ENCODE results near the gene NDUFS8.

Gene NDUFS8

GRCh38 chr11:68002938-68003845 is 27.3 kb upstream of the NDUFS8 start:
- DNase-seq (ENCODE audit: low read depth in 2 of 2): peak; percentile 18 to 33

- peak; percentile 73 to 82 for DNase-seq (ENCODE audit: low read depth in 2 of 2)
Observed at GRCh38 chr11:68003846-68004550, 26.5 kb upstream of the NDUFS8 start, which contains the start of gene UNC93B1. TSS of gene UNC93B1 (minus strand) at chr11:68004097. CDS start at chr11:68004043, 54 bp downstream.

DNA sequence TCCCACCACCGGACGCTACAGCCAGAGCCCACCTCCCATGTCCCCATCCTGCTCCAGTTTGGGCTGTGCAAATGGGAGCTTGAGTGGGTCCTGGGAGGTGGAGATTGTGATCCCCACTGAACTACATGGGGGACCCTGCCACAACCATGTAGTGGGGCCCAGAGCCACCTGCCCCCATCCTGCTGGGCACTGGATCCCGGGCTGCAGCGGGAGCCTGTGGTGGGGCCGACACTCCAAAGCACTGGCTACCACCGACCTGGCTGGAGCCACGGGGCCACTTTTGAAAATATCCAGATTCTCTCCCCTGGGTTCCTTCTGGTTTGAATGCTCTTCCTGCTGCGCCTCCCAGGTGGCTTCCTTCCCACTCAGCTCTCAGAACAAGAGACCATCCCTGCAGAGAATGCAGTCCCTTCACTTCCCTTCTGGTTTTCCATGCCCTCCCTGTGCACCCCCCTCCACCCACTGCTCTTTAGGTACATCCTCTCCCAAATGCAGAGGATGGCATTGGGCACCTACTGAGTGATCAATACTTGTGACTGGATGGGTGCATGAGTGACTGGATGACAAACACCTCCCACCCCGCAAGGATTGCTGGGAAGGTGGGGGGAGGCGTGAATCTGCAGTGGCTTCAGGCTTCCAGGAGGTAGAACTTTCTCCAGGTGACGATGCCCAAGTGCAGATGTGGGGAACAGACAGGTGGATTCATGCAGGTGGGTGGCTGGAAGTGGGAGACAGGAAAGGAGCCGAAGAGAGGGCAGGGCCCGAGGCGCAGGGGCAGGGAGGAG is 25.7 kb upstream of the NDUFS8 start:
- no peak for DNase-seq (ENCODE audit: low read depth in 2 of 2)

GRCh38 chr11:68006606-68007166 is 23.8 kb upstream of the NDUFS8 start:
- DNase-seq (ENCODE audit: low read depth in 2 of 2): no peak

GRCh38 chr11:68007498-68008380 is 22.7 kb upstream of the NDUFS8 start:
- no peak for DNase-seq (ENCODE audit: low read depth in 2 of 2)

DNA sequence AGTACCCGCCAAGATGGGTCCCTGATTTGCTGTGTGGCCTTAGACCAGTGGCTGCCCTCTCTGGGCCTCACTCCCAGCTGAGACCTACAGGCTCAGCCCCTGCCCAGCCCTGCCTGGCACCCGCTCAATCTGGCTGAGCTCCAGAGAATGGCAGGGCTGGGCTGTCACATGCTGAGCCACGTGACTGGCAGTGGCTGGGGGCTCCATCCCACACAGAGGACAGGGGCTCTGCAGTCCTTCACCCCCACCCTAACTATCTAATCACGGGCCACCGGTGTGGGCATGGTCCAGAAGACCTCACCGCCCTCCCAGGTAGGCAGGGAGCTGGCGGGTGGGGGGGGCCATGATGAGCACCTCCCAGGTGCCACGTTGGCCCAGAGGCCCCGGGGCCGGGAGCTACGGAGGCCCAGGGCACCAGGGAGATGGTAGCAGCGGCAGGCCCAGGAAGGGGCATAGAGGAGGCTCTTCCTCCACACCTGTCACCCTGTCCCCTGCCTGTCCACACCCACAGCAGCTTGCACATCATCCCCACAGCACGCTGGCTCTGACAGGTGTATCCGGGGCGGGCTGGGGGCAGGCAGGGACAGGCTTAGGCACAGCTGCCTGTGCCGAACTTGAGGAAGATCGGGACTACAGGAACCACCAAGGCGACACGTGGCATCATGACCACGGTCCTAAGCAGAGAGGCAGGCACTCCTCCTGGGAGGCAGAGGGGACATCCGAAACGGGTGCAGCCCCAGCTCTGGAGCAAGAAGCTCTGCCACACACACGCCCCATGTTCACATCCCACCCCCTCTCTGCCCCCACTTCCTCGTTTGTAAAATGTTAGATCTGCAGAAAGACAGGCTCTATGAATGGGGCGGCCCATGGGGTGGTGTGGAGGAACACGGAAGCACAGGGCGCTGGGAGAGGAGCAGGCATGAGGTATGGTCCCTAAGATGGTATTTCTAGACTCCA is 21.8 kb upstream of the NDUFS8 start:
- DNase-seq (ENCODE audit: low read depth in 2 of 2): no peak

DNA sequence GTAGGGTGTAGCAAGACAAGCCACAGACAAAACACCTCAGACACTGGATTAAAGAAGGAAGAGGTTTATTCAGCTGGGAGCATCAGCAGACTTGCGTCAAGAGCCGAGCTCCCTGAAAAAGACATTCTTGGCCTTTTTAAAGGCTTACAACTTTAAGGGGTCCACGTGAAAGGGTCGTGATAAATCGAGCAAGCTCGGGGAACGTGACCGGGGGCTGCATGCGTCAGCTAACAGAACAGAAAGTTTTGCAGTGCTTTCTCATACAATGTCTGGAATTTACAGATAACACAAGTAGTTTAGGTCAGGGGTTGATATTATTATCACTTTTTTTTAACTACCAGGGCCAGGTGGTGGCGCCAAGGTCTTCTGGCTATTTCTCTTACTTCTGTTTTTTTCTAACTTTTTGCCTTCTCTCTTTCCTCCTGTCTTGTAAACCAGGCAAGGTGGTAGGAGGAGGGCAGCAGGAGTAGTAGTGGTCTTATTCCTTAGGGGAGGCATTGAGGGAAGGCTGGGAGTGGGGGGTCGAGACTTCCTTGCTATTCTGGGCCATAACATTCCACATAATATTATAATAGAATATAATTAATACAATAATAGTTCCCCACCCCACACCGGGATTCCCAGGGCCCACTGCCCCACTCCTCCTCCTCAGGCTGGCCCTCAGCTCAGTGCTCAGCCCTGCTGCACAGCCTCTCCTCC is 20.9 kb upstream of the NDUFS8 start:
- no peak for DNase-seq (ENCODE audit: low read depth in 2 of 2)

DNA sequence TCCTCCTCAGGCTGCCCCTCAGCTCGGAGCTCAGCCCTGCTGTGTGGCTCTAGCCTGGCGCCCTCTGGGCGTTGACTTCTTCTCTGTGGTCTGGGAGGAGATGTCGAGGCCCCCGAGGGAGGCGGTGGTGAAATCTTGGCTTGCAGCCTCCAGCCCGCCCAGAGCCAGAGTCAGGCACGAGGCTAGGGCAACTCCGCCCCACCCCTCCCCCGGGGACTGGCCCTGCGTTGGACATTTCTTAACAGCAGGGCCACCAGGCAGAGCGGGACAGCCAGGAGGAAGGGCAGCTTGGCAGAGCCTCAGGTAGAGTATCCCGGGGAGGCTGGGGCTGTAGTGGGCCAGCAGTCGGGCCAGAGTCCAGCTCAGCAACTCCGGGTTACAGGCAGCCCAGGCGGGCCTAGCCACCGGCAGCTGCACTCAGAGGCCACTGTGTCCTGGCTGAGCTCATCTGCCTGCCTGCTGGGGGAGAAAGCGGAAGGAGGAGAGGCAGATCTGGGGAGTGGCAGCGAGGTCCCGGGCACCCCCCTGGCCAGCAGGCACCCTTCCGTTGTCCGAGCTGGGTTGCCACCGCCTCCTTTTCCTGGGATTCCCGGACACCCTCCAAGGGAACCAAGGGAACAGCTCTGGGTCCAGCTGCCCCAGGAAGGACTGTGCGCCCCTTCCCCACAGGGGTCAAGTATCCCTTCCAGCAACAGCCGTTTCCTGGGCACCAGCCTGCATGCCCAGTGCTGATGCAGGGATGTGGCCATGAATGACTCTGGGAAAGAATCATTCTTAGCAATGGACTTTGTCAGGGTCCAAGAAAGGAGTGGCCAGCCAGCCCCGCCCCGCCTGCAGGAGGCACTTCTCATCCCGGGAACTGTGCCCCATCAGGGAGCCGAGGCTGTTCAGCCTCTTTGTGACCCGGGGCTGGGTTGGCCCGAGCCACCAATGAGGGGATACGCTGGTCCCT is 20.1 kb upstream of the NDUFS8 start, which contains the start of gene ALDH3B1:
Gene ALDH3B1 (plus strand): TSS at position 238 of the 952 bp plus-strand sequence. CDS start 4,971 bp downstream, outside the sequence.
- DNase-seq (ENCODE audit: low read depth in 2 of 2): no peak

DNA sequence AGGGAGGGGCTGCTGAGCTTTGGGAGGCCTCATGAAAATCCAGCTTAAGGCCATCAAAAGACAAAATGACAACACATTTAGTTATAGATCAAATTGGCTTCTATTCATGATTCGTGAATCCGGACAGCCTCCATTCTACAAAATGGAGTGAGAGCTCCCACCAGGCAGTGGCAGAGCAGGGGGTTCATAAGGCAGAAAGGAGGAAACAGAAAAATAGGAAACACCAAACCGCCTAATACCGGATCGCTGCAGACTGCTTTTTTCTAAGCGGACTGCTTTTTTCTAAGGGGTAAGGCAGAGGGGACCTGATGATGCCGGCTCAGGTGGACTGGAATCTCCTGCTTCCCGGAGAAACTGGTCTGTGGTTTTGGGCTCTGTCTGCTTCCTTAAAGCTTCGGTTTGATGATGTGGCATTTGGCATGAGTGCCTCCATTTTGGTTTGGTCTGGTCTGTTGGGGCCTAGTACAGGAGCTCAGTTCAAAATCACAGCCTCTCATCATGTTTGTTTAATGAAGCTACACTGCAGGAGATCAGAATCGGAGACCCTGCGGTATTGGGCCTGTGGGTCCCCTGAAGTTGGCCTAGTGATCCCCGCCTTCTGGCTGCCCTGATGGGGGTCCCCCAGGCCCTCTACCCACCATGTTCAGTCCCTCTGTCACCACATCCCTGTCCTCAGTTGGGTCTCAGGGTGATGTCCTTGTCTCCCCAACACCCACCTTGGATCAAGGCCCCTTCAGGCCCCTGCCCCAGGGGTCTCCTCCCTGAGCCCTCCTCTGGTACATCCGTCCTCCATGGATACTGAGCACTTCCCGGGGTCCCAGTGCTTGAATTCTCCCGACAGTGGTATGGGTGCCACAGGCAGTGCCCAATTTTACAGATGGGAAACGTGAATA is 19.2 kb upstream of the NDUFS8 start:
- no peak for DNase-seq (ENCODE audit: low read depth in 2 of 2)

- DNase-seq (ENCODE audit: low read depth in 2 of 2): no peak
Observed at GRCh38 chr11:68012044-68012842, 18.2 kb upstream of the NDUFS8 start.

GRCh38 chr11:68012843-68013610 is 17.5 kb upstream of the NDUFS8 start:
- no peak for DNase-seq (ENCODE audit: low read depth in 2 of 2)

- no peak for DNase-seq (ENCODE audit: low read depth in 2 of 2)
Observed at GRCh38 chr11:68013611-68014156, 16.8 kb upstream of the NDUFS8 start.

GRCh38 chr11:68014157-68014946 is 16.1 kb upstream of the NDUFS8 start:
- no peak for DNase-seq (ENCODE audit: low read depth in 2 of 2)

DNA sequence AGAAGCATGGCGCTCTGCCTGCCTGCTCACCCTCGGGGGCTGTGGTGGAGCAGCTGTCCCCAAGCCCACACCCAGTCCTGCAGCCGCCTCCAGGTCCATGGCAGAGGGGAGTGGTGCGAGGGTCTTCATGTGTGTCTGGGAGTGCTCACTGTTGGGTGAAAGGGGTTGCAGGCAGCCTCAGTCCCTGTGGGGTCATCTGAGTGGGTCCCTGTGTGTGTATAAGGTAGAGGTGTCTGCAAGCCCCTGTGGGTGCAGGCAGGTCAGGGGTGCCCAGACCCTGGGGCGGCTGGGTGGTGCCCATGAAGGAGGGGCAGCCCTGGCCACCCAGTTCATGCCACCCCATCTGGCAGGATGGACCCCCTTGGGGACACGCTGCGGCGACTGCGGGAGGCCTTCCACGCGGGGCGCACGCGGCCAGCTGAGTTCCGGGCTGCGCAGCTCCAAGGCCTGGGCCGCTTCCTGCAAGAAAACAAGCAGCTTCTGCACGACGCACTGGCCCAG is 15.5 kb upstream of the NDUFS8 start:
- no peak for DNase-seq (ENCODE audit: low read depth in 2 of 2)

All from activated CD4-positive, alpha-beta T cell treated with anti-CD3 and anti-CD28 coated beads for 24 hours (primary cell).